ENCODE data around the gene TCEAL3.
"Not testable (repeated sequence)": the region's sequence is repeated elsewhere in the genome, so short reads cannot be mapped to it uniquely, and the experiment has no call there.

The TCEAL3 gene

GRCh38 chrX:103640401-103641155 is 32.8 kb downstream of the TCEAL3 start:
- no peak for TF ChIP-seq CTCF (IDR thresholded peaks at IDR 0.05; ENCODE audit: low read depth, low read length)
- H3K4me3 ChIP-seq (ENCODE audit: low read depth, low read length), result no peak overlapping the region

GRCh38 chrX:103644125-103644524 is 36.4 kb downstream of the TCEAL3 start:
- no peak for TF ChIP-seq CTCF (IDR thresholded peaks at IDR 0.05; ENCODE audit: low read depth, low read length)

GRCh38 chrX:103647630-103648029 is 39.9 kb downstream of the TCEAL3 start:
- no peak for TF ChIP-seq CTCF (IDR thresholded peaks at IDR 0.05; ENCODE audit: low read depth, low read length)
- no peak overlapping the region for H3K4me3 ChIP-seq (ENCODE audit: low read depth, low read length)

More at GRCh38 chrX:103644125-103644524, 36.4 kb downstream of the TCEAL3 start:
- no peak overlapping the region for H3K4me3 ChIP-seq (ENCODE audit: low read depth, low read length)

GRCh38 chrX:103651151-103651773 is 43.5 kb downstream of the TCEAL3 start:
- no peak overlapping the region for H3K4me3 ChIP-seq (ENCODE audit: low read depth, low read length)
- TF ChIP-seq CTCF (IDR thresholded peaks at IDR 0.05; ENCODE audit: low read depth, low read length), result no peak

GRCh38 chrX:103655230-103656000 is 47.7 kb downstream of the TCEAL3 start:
- not testable (repeated sequence) for H3K4me3 ChIP-seq (ENCODE audit: low read depth, low read length)

GRCh38 chrX:103656617-103657016 is 48.9 kb downstream of the TCEAL3 start:
- TF ChIP-seq CTCF (IDR thresholded peaks at IDR 0.05; ENCODE audit: low read depth, low read length), result no peak
- no peak overlapping the region for H3K4me3 ChIP-seq (ENCODE audit: low read depth, low read length)

- H3K4me3 ChIP-seq (ENCODE audit: low read depth, low read length), result not testable (repeated sequence)
These were observed 49.3 kb downstream of the TCEAL3 start for GRCh38 chrX:103657066-103657465.
